Type B pancreatic cell (in vitro differentiated cells): Measurements from ENCODE around the gene PARVB. TPM values are rescaled to one million over a fixed set of nuclear protein-coding genes. Genes with fewer than 3 reads are reported as not detected.
"Not testable (repeated sequence)": the region's sequence is repeated elsewhere in the genome, so short reads cannot be mapped to it uniquely, and the experiment has no call there.

Experiments
- DNase-seq: peaks from one replicate; pipeline ENCODE4 v3.0.0; 2021; ENCODE audit warnings: mixed read lengths; ENCODE audit not compliant: unreplicated experiment; ENCODE audit errors: extremely low spot score
- H3K27ac Mint-ChIP-seq: 2 replicates; pipeline ENCODE4 v1.8.0; 2021; ENCODE audit warnings: mild to moderate bottlenecking, mixed read lengths
- H3K27me3 Mint-ChIP-seq: 2 replicates; pipeline ENCODE4 v1.8.0; 2021; ENCODE audit warnings: mixed read lengths
- H3K36me3 Mint-ChIP-seq: 2 replicates; pipeline ENCODE4 v1.8.0; 2021; ENCODE audit warnings: mixed read lengths
- H3K4me1 Mint-ChIP-seq: one replicate; pipeline ENCODE4 v1.8.0; 2021; ENCODE audit warnings: mixed read lengths; ENCODE audit not compliant: unreplicated experiment
- H3K4me3 Mint-ChIP-seq: 2 replicates; pipeline ENCODE4 v1.8.0; 2021; ENCODE audit warnings: mild to moderate bottlenecking, mixed read lengths
- H3K9me3 Mint-ChIP-seq: 2 replicates; pipeline ENCODE4 v1.8.0; 2021; ENCODE audit warnings: mixed read lengths
- total RNA-seq: library from RNA; stranded (reverse); gene quantifications from 2 replicates; pipeline ENCODE4 v1.2.1, GENCODE V29; 2021; ENCODE audit warnings: low replicate concordance
- TF ChIP-seq, protein P1 (sequence below): fragments of 200-600 bp; sonication (generic); conservative IDR thresholded peaks from 2 replicates; pipeline ENCODE4 v1.5.0; 2021; ENCODE audit warnings: antibody characterized with exemption, mild to moderate bottlenecking

Gene PARVB
- total RNA-seq, 1 donor from 2014 or later: 15.9 TPM

DNA sequence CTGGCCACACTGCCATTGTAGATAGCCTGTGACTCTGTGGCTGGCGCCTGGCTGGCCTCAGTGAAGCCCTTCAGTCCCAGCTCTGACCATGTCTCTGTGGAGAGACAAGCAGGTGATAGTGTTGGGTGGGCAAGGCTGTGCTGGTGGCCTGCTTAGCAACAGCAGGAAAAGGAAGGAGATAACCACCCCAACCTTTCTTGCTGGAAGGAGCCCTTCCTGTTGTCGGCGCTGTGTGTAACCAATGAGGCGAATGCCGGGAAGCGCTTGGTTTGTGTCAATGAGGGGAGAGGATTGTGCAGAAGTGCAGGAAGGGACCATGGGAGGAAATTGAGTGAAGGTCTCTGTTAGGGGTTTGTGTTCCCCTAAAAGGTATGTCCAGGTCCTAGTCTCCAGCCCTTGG lies 27.3 kb downstream of the PARVB start:
- no peaks in the 10 kb centered on the region for H3K27me3 Mint-ChIP-seq
- no peak overlapping the region for H3K4me3 Mint-ChIP-seq
- DNase-seq: no peak
- H3K36me3 Mint-ChIP-seq: no peaks in the 10 kb centered on the region
- peaks cover 18% of the 10 kb centered on the region for H3K4me1 Mint-ChIP-seq
- H3K9me3 Mint-ChIP-seq: no peaks in the 10 kb centered on the region
- TF ChIP-seq, protein P1, sequence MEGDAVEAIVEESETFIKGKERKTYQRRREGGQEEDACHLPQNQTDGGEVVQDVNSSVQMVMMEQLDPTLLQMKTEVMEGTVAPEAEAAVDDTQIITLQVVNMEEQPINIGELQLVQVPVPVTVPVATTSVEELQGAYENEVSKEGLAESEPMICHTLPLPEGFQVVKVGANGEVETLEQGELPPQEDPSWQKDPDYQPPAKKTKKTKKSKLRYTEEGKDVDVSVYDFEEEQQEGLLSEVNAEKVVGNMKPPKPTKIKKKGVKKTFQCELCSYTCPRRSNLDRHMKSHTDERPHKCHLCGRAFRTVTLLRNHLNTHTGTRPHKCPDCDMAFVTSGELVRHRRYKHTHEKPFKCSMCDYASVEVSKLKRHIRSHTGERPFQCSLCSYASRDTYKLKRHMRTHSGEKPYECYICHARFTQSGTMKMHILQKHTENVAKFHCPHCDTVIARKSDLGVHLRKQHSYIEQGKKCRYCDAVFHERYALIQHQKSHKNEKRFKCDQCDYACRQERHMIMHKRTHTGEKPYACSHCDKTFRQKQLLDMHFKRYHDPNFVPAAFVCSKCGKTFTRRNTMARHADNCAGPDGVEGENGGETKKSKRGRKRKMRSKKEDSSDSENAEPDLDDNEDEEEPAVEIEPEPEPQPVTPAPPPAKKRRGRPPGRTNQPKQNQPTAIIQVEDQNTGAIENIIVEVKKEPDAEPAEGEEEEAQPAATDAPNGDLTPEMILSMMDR: no peak
- no peak overlapping the region for H3K27ac Mint-ChIP-seq

DNA sequence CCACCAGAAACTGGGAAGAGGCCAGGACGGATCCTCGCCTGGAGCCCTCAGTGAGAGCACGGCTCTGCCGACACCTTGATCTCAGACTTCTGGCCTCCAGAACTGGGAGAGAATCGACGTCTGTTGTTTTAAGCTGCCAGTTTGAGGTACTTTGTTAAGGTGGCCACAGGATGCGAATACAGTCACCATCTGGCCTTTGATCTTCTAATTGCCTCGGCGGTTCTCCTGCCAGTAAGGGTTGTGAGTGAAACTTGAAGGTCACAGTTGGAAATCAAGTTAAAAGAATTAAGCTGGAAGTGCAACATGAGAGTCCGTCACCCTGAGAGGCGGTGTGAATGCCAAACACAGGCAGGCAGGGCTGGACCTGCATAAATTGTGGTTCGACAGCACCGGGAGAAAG lies 27.9 kb downstream of the PARVB start:
- no peak overlapping the region for H3K27ac Mint-ChIP-seq
- H3K27me3 Mint-ChIP-seq: no peaks in the 10 kb centered on the region
- no peaks in the 10 kb centered on the region for H3K36me3 Mint-ChIP-seq
- H3K4me3 Mint-ChIP-seq: no peak overlapping the region
- DNase-seq: no peak
- TF ChIP-seq, protein P1: no peak
- H3K9me3 Mint-ChIP-seq: no peaks in the 10 kb centered on the region
- peaks cover 18% of the 10 kb centered on the region for H3K4me1 Mint-ChIP-seq

- Mint-ChIP-seq H3K4me3 (no peak overlapping the region), H3K36me3 (no peaks in the 10 kb centered on the region), H3K9me3 (no peaks in the 10 kb centered on the region), H3K27ac (no peak overlapping the region), H3K27me3 (no peaks in the 10 kb centered on the region), H3K4me1 (peaks cover 19% of the 10 kb centered on the region)
- TF ChIP-seq, protein P1: no peak
- DNase-seq: no peak
These were observed 31.7 kb downstream of the PARVB start for GRCh38 chr22:44055805-44056204.

- H3K36me3 Mint-ChIP-seq, H3K27ac Mint-ChIP-seq, DNase-seq, H3K27me3 Mint-ChIP-seq, H3K4me3 Mint-ChIP-seq, H3K9me3 Mint-ChIP-seq: not testable (repeated sequence)
- H3K4me1 Mint-ChIP-seq: peaks cover 14% of the 10 kb centered on the region
These were observed 32.5 kb downstream of the PARVB start for GRCh38 chr22:44056649-44057048.

DNA sequence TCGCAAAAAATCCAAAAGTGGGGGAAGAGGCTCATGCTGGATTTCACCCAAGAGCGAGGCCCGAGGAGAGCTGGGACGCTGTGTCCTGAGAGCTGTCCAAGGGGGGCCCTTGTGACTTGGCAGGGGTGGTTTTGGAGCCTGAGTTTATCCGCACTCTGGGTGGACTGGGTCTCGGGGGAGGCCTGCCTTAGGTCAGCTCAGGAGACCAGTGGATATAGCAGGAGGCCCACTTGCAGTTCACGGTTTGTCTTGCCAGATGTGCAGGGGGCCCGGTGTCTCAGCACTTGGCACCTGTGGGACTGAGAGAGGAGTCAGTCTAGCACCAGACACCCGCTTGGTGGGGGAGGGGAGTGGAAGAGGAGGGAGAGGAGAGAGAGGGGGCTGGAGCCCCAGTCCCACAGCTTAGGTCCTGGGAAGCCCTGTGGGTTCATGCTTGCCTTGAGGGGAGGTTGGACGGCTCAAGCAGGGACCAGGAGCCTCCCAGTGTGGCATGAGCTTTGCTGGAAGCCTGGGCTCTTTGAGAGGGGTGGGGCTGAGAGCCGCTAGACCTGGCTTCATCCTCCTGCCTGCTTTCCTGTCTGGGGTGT lies 33.4 kb downstream of the PARVB start:
- Mint-ChIP-seq H3K4me1 (peaks cover 5% of the 10 kb centered on the region), H3K9me3 (no peaks in the 10 kb centered on the region), H3K4me3 (no peak overlapping the region), H3K27ac (no peak overlapping the region), H3K36me3 (no peaks in the 10 kb centered on the region), H3K27me3 (no peaks in the 10 kb centered on the region)
- DNase-seq: no peak
- TF ChIP-seq, protein P1: no peak

- Mint-ChIP-seq H3K4me1 (peaks cover 9% of the 10 kb centered on the region), H3K27me3 (no peaks in the 10 kb centered on the region), H3K36me3 (no peaks in the 10 kb centered on the region), H3K27ac (no peak overlapping the region), H3K4me3 (no peak overlapping the region), H3K9me3 (no peaks in the 10 kb centered on the region)
- TF ChIP-seq, protein P1: no peak
- no peak for DNase-seq
These were observed 39.6 kb downstream of the PARVB start for GRCh38 chr22:44063462-44064371.
